DMS53 (cell line): ENCODE data around the gene ITGB6.

Experiments
- DNase-seq: peaks from one replicate; lab custom pipeline; 2025; lab: John Stamatoyannopoulos, UW

ITGB6 gene

GRCh38 chr2:160139991-160140390, 60.1 kb downstream of the ITGB6 start:
- DNase-seq, result no peak

GRCh38 chr2:160139350-160139749, 60.7 kb downstream of the ITGB6 start:
- no peak for DNase-seq

GRCh38 chr2:160138406-160138805, 61.7 kb downstream of the ITGB6 start:
- DNase-seq, result no peak

GRCh38 chr2:160137464-160137863, 62.6 kb downstream of the ITGB6 start:
- DNase-seq, result no peak

GRCh38 chr2:160132761-160133160, 67.3 kb downstream of the ITGB6 start:
- no peak for DNase-seq

- no peak for DNase-seq
Observed at GRCh38 chr2:160126756-160127155, 73.3 kb downstream of the ITGB6 start.

GRCh38 chr2:160126315-160126714, 73.8 kb downstream of the ITGB6 start:
- no peak for DNase-seq

- DNase-seq, result no peak
Observed at GRCh38 chr2:160125828-160126227, 74.2 kb downstream of the ITGB6 start.

GRCh38 chr2:160125366-160125765, 74.7 kb downstream of the ITGB6 start:
- DNase-seq, result no peak

GRCh38 chr2:160124571-160124970, 75.5 kb downstream of the ITGB6 start:
- DNase-seq, result no peak

- DNase-seq, result peak; percentile 58
Observed at GRCh38 chr2:160114721-160115120, 85.4 kb downstream of the ITGB6 start.

GRCh38 chr2:160114020-160114419, 86.1 kb downstream of the ITGB6 start:
- DNase-seq, result no peak

- DNase-seq, result no peak
Observed at GRCh38 chr2:160111951-160112798, 87.9 kb downstream of the ITGB6 start.

- DNase-seq, result no peak
Observed at GRCh38 chr2:160110674-160111239, 89.3 kb downstream of the ITGB6 start.

GRCh38 chr2:160109939-160110673, 90.0 kb downstream of the ITGB6 start:
- DNase-seq, result peak; percentile 89

GRCh38 chr2:160109243-160109642, 90.8 kb downstream of the ITGB6 start:
- no peak for DNase-seq

GRCh38 chr2:160108646-160109045, 91.4 kb downstream of the ITGB6 start:
- no peak for DNase-seq

- no peak for DNase-seq
Observed at GRCh38 chr2:160105366-160105765, 94.7 kb downstream of the ITGB6 start.

- no peak for DNase-seq
Observed at GRCh38 chr2:160104115-160104514, 96.0 kb downstream of the ITGB6 start.

- DNase-seq, result no peak
Observed at GRCh38 chr2:160097326-160097725, 102.7 kb downstream of the ITGB6 start.

GRCh38 chr2:160096409-160096808, 103.7 kb downstream of the ITGB6 start:
- DNase-seq, result no peak

- no peak for DNase-seq
Observed at GRCh38 chr2:160092445-160092844, 107.6 kb downstream of the ITGB6 start.

- DNase-seq, result no peak
Observed at GRCh38 chr2:160091381-160091780, 108.7 kb downstream of the ITGB6 start.
